H9 (cell line): Measurements from ENCODE around the gene KLK10. TPM values are rescaled to one million over a fixed set of nuclear protein-coding genes. Genes with fewer than 3 reads are reported as not detected.
A peak's percentile ranks its signal among the peaks of the same experiment; 100 is the strongest.

Source experiments
- DNase-seq: peaks from one replicate; pipeline ENCODE4 v3.0.0-alpha.2; 2017
- H2AFZ ChIP-seq: one replicate; pipeline ENCODE4 v1.6.1; 2013; ENCODE audit warnings: mild to moderate bottlenecking, low read length, control low read depth, moderate library complexity
- H2AK5ac ChIP-seq: 2 replicates; pipeline ENCODE4 v1.6.1; 2013; ENCODE audit warnings: low read length, control low read depth, mixed read lengths; ENCODE audit not compliant: insufficient read length
- H2BK120ac ChIP-seq: one replicate; pipeline ENCODE4 v1.6.1; 2013; ENCODE audit warnings: low read depth, mild to moderate bottlenecking, low read length, control low read depth, inconsistent platforms; ENCODE audit not compliant: poor library complexity, severe bottlenecking
- H2BK12ac ChIP-seq: 2 replicates; pipeline ENCODE4 v1.6.1; 2013; ENCODE audit warnings: low read length, control low read depth, mixed read lengths, low read depth; ENCODE audit not compliant: insufficient read length
- H2BK15ac ChIP-seq: 2 replicates; pipeline ENCODE4 v1.6.1; 2013; ENCODE audit warnings: low read depth, low read length, control low read depth
- H2BK20ac ChIP-seq: one replicate; pipeline ENCODE4 v1.6.1; 2013; ENCODE audit warnings: low read depth, mild to moderate bottlenecking, low read length, control low read depth, inconsistent platforms; ENCODE audit not compliant: poor library complexity, severe bottlenecking
- H2BK5ac ChIP-seq: 2 replicates; pipeline ENCODE4 v1.6.1; 2013; ENCODE audit warnings: low read length, control low read depth, mixed read lengths; ENCODE audit not compliant: insufficient read length
- H3K14ac ChIP-seq: 2 replicates; pipeline ENCODE4 v1.6.1; 2013; ENCODE audit warnings: low read length, control low read depth; ENCODE audit not compliant: insufficient read depth
- H3K18ac ChIP-seq: 2 replicates; pipeline ENCODE4 v1.6.1; 2013; ENCODE audit warnings: low read depth, mild to moderate bottlenecking, mixed read lengths, low read length, control low read depth; ENCODE audit not compliant: insufficient read length
- H3K23ac ChIP-seq: 2 replicates; pipeline ENCODE4 v1.6.1; 2013; ENCODE audit warnings: low read length, control low read depth, mixed read lengths, low read depth; ENCODE audit not compliant: insufficient read length
- H3K23me2 ChIP-seq: 2 replicates; pipeline ENCODE4 v1.6.1; 2013; ENCODE audit warnings: low read depth, mild to moderate bottlenecking, mixed read lengths, low read length, control low read depth; ENCODE audit not compliant: insufficient read length, poor library complexity, severe bottlenecking
- H3K27ac ChIP-seq: 2 replicates; pipeline ENCODE4 v1.5.1; 2013; ENCODE audit warnings: low read length, control low read depth, mixed read lengths, low read depth; ENCODE audit not compliant: insufficient read length
- H3K27me3 ChIP-seq: 2 replicates; pipeline ENCODE4 v1.6.1; 2013; ENCODE audit warnings: low read length, control low read depth, inconsistent platforms; ENCODE audit not compliant: insufficient read depth
- H3K4ac ChIP-seq: 2 replicates; pipeline ENCODE4 v1.6.1; 2013; ENCODE audit warnings: low read depth, mild to moderate bottlenecking, control low read depth, inconsistent platforms, low read length, moderate library complexity
- H3K4me1 ChIP-seq: 2 replicates; pipeline ENCODE4 v1.6.1; 2013; ENCODE audit warnings: low read length, control low read depth, inconsistent platforms; ENCODE audit not compliant: insufficient read depth
- H3K4me2 ChIP-seq: 2 replicates; pipeline ENCODE4 v1.6.1; 2013; ENCODE audit warnings: low read length, control low read depth, mixed read lengths; ENCODE audit not compliant: insufficient read length, insufficient read depth
- H3K56ac ChIP-seq: 2 replicates; pipeline ENCODE4 v1.6.1; 2013; ENCODE audit warnings: low read depth, mild to moderate bottlenecking, mixed read lengths, low read length, control low read depth; ENCODE audit not compliant: insufficient read length
- H3K79me1 ChIP-seq: 2 replicates; pipeline ENCODE4 v1.6.1; 2013; ENCODE audit warnings: low read depth, mild to moderate bottlenecking, moderate library complexity, low read length, control low read depth, inconsistent platforms; ENCODE audit not compliant: insufficient read depth, poor library complexity, severe bottlenecking
- H3K79me2 ChIP-seq: 2 replicates; pipeline ENCODE4 v1.6.1; 2013; ENCODE audit warnings: low read length, control low read depth, inconsistent platforms; ENCODE audit not compliant: insufficient read depth
- H3K9ac ChIP-seq: 2 replicates; pipeline ENCODE4 v1.6.1; 2013; ENCODE audit warnings: low read length, control low read depth, mixed read lengths; ENCODE audit not compliant: insufficient read length; ENCODE audit errors: extremely low read depth
- H3K9me3 ChIP-seq: one replicate; pipeline ENCODE4 v1.6.1; 2013; ENCODE audit warnings: low read depth, low read length, inconsistent platforms; ENCODE audit not compliant: control insufficient read depth
- H3T11ph ChIP-seq: one replicate; pipeline ENCODE4 v1.6.1; 2013; ENCODE audit warnings: mild to moderate bottlenecking, low read length, control low read depth, inconsistent platforms
- H4K20me1 ChIP-seq: one replicate; pipeline ENCODE4 v1.6.1; 2013; ENCODE audit not compliant: control insufficient read depth, insufficient read length, insufficient read depth
- H4K5ac ChIP-seq: 2 replicates; pipeline ENCODE4 v1.6.1; 2013; ENCODE audit warnings: low read depth, mild to moderate bottlenecking, mixed read lengths, low read length, control low read depth; ENCODE audit not compliant: insufficient read length
- H4K8ac ChIP-seq: replicated peaks from 2 replicates; pipeline ENCODE4 v1.6.1; 2013; ENCODE audit warnings: low read length, control low read depth, mixed read lengths, low read depth; ENCODE audit not compliant: insufficient read length
- H4K91ac ChIP-seq: 2 replicates; pipeline ENCODE4 v1.6.1; 2013; ENCODE audit warnings: low read depth, mild to moderate bottlenecking, moderate library complexity, mixed read lengths, low read length, control low read depth; ENCODE audit not compliant: insufficient read length
- H3K27ac Mint-ChIP-seq, 3 experiments: 2 replicates in 2 of 3; 3 replicates in 1 of 3; pipeline ENCODE4 v1.8.0; 2020 to 2021; ENCODE audit warnings: mixed read lengths in 3 of 3, mild to moderate bottlenecking in 1 of 3, moderate library complexity in 1 of 3
- H3K27me3 Mint-ChIP-seq: 2 replicates; pipeline ENCODE4 v1.8.0; 2021; ENCODE audit warnings: low read depth, mild to moderate bottlenecking, moderate library complexity, mixed read lengths
- H3K36me3 Mint-ChIP-seq, 3 experiments: 2 replicates in 2 of 3; 3 replicates in 1 of 3; pipeline ENCODE4 v1.8.0; 2020 to 2021; ENCODE audit warnings: low read depth in 3 of 3, mixed read lengths in 3 of 3; ENCODE audit not compliant: insufficient read depth in 1 of 3
- H3K4me1 Mint-ChIP-seq, 2 experiments: 2 replicates each; pipeline ENCODE4 v1.8.0; 2020; ENCODE audit warnings: mixed read lengths in 2 of 2
- H3K4me3 Mint-ChIP-seq, 2 experiments: 2 replicates in 1 of 2; 3 replicates in 1 of 2; pipeline ENCODE4 v1.8.0; 2020 to 2021; ENCODE audit warnings: mild to moderate bottlenecking in 2 of 2, mixed read lengths in 2 of 2, moderate library complexity in 1 of 2
- H3K9me3 Mint-ChIP-seq, 2 experiments: 2 replicates in 1 of 2; 3 replicates in 1 of 2; pipeline ENCODE4 v1.8.0; 2020; ENCODE audit warnings: mild to moderate bottlenecking in 2 of 2, mixed read lengths in 2 of 2, moderate library complexity in 1 of 2
- CTCF ChIP-seq: fragments of 200-600 bp; sonication (generic); conservative IDR thresholded peaks from 3 replicates; pipeline ENCODE4 v1.8.0; 2021; ENCODE audit warnings: antibody characterized with exemption, mild to moderate bottlenecking
- WGBS: extraction: QIAGEN DNeasy Blood & Tissue Kit; methylation state at CpG from one replicate; pipeline ENCODE4 v1.1.7; 2013; ENCODE audit warnings: missing lambda C conversion rate, low lambda C conversion rate, mixed read lengths; ENCODE audit not compliant: insufficient read length; ENCODE audit errors: extremely low coverage; 5-methylcytosine and 5-hydroxymethylcytosine counted together
- total RNA-seq: library from RNA; stranded (reverse); gene quantifications from 2 replicates; pipeline ENCODE4 v1.2.1, GENCODE V29; 2021

The KLK10 gene
- total RNA-seq, 1 experiment from 2014 or later = 1.3 TPM

GRCh38 chr19:51001515-51001914 lies 18.0 kb downstream of the KLK10 start, which contains the start of gene KLK8:
Gene KLK8 (minus strand): TSS chr19:51001604. CDS start chr19:51001167, 437 bp downstream.
- peak within 1 kb of the TSS; percentile 28 to 92 (median 81); a peak in 5 of 7 replicates for H3K27ac Mint-ChIP-seq
- peak within 1 kb of the TSS; percentile 51 for H3K18ac ChIP-seq
- H3K9me3 Mint-ChIP-seq = no peaks in the 10 kb centered on the region; a peak in 1 of 5 replicates
- H3K4me1 ChIP-seq = 0 out of 2 replicates have a peak, but pooled peaks cover 4% of the 10 kb centered on the region
- WGBS = no CpG with 5 or more reads among the region's 7 CpGs
- H2AK5ac ChIP-seq = no peak within 1 kb of the TSS
- peak within 1 kb of the TSS; percentile 46 for H3K9ac ChIP-seq
- no peaks in the 10 kb centered on the region for H3K79me1 ChIP-seq
- peaks cover 25 to 40% of the 10 kb centered on the region in 2 experiments for H3K4me1 Mint-ChIP-seq
- H3K79me2 ChIP-seq = no peaks in the 10 kb centered on the region
- no peaks in the 10 kb centered on the region for H3K9me3 ChIP-seq
- peak within 1 kb of the TSS; percentile 77 for H3K14ac ChIP-seq
- TF ChIP-seq CTCF = no peak
- no peak within 1 kb of the TSS for H4K5ac ChIP-seq
- H3K36me3 Mint-ChIP-seq = no peaks in the 10 kb centered on the region
- no peak within 1 kb of the TSS for H3K23ac ChIP-seq
- no peaks in the 10 kb centered on the region for H4K20me1 ChIP-seq
- 0 out of 2 replicates have a peak within 1 kb of the TSS, but pooled peaks have one; percentile 16 for H2BK15ac ChIP-seq
- H2BK120ac ChIP-seq = no peak within 1 kb of the TSS
- H3K23me2 ChIP-seq = peaks cover 6% of the 10 kb centered on the region
- H3K27me3 ChIP-seq = no peaks in the 10 kb centered on the region
- H3K27ac ChIP-seq = peak within 1 kb of the TSS; percentile 14
- H2BK20ac ChIP-seq = peak within 1 kb of the TSS; percentile 29
- H3K4ac ChIP-seq = no peak within 1 kb of the TSS
- peaks cover 41% of the 10 kb centered on the region for H3K27me3 Mint-ChIP-seq
- H2BK5ac ChIP-seq = no peak within 1 kb of the TSS
- no peak within 1 kb of the TSS for H3K56ac ChIP-seq
- H2AFZ ChIP-seq = no peak within 1 kb of the TSS
- no peak within 1 kb of the TSS for H2BK12ac ChIP-seq
- peak within 1 kb of the TSS; percentile 14 to 60; a peak in 3 of 5 replicates for H3K4me3 Mint-ChIP-seq
- H4K91ac ChIP-seq = peak within 1 kb of the TSS; percentile 5
- peak; percentile 76 for DNase-seq
- no peak within 1 kb of the TSS for H3T11ph ChIP-seq
- H3K4me2 ChIP-seq = peak within 1 kb of the TSS; percentile 76
- H4K8ac ChIP-seq = no peak within 1 kb of the TSS
